EL (cell line): ENCODE measurements around the gene BPIFA1.

Source experiments
- DNase-seq: peaks from one replicate; pipeline ENCODE4 v3.0.0-alpha.2; 2016

Gene BPIFA1

DNA sequence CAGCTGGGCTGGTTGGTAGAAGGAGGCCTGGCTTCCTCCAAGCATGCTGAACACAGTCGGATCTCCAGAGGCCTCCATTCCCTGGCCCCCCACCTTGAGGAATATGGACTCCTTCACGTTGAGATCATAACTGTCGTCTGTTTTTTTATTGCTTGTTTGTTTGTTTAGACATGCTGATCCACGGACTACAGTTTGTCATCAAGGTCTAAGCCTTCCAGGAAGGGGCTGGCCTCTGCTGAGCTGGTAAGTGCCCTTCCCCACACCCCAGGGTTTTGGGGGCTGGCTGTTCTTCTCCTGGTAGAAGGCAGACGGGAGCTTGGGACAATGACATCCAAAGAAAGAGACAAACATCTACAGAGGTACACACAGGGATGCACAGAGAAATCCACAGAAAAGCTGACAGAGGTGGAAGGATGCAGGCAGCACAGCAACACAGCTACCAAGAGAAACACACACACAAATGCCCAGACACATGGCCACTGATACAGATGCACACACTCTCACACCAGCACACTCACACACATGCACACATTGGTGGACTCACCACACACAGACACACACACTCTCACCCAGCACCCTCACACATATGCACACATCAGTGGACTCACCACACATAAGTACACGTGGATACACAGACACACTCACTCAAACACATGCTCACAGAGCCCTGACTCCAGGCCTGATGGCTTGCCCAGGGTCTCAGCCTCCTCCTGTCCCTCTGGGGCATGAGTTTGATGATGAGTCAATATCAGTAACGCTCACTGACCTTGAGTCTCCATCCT, 6.7 kb downstream of the BPIFA1 start:
- DNase-seq: no peak

DNA sequence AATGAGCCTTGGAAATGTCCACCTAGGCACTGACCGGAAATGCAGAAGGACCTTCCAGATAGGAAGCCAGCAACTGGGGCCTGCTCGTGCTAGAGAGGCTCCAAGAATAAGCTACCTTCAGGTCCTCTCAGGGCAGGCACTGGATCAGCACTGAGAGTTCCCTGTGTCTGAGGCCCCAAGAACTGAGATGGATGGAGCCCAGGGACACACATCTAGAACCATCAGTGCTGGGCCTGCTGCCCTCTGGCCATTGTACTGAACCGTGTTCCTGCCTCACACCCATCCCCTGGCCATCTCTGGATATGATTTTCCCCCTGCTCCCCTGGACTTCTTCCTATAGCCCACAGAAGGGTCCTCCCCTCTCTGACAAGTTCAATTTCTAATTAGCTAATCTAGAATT, 10.3 kb downstream of the BPIFA1 start:
- DNase-seq: no peak

DNA sequence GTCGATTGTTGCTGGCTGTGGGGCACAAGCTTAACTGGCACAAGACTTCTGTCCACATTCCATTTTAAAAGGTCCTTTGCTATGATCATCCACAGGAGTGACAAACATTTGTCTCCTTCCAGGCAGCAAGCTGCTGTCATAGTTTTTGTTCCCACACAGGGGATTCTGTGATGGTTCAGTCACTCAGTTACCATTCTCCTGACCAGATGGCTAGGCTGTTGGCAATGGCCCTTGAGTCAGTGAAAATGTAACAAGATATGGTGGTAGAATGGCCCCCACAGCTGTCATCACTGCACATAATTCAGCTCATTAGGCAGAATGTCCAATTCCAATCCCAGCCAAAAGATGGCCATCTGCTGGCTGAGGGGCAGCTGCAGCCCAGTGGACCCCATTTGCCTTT, 13.7 kb downstream of the BPIFA1 start:
- no peak for DNase-seq

DNA sequence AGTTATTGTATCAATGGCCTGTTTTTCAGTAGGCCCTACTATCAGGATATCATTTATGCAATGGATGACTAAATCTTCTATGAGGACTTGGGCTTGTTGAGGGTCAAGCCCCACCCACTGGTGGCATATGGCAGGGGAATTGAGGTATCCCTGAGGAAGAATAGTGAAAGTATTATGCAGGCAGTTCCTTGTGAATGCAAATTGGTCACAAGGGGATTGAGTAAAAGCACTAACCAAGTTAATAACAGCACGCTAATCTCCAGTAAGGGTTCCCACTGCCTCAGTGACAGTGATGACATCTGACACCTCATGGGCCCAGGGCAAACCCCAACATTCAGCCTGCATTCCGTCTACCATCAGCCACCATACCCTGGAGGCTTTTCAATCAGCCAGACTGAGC, 14.9 kb downstream of the BPIFA1 start:
- no peak for DNase-seq

DNA sequence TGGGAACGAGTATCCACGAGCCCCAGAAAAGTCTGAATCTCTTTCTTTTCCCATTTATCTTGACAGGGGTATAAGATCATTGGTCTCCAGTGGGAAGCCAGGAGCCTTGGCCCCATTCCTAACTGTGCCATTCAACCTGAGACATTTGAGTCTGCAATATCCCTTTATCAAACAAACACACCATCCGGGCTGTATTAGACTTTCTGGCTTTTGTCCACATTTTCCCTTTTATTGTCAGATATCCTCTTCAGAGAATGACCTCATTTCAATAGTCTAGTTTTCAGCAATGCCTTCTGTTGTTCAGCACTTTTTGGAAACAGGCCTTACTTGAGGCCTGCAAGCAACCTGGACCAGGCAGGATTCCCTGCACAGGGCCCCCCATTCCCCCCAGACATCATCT, 15.7 kb downstream of the BPIFA1 start:
- DNase-seq: no peak

DNA sequence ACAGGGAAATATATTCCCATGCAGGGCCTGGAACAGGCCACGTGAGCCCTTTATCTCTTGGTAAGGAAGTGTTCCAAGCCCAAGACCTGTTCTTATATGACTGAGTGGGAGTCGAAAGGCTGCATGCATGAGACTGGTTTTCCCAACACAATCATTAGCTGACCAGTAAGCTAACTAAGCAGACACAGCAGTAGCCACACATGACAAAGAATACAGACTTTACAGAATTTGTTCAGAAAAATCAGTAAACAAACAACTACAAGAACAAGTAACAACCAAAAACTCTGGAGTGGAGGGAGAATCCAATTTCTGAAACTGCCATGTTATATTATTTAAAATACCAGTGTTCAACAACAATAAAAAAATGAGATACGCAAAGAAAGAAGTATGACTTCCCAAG, 16.7 kb downstream of the BPIFA1 start:
- no peak for DNase-seq

DNA sequence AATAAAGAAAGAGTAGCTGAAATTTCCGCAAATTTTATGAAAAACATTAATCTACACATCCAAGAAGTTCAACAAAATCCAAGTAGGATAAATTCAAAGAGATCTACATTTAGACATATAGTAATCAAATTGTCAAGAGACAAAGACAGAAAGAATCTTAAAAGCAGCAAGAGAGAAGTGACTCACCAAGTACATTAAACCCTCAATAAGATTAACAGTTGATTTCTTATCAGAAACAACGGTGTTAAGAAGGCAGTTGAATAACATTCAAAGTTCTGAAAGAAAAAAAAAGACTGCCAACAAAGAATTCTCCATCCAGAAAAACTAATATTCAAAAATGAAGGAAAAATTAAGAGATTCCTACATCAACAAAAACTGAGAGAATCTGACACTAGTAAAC, 19.2 kb downstream of the BPIFA1 start:
- no peak for DNase-seq

DNA sequence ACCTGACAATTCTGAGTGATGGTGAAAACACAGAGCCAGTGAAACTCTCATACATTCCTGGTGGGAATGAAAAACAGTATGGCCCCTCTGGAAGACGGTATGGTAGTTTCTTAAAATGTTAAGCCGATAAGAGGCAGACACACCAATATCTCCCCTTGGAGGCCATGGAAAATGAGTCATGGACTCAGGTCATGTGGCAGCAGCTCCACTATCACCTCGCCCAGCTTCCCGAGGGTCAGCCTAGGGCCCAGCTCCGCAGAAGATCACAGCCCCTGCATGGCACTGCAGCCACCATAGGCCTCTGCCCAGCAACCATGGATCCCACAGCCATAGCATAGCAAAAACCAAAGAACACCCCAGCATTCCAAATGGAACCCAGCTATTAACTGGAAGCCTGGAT, 21.4 kb downstream of the BPIFA1 start:
- no peak for DNase-seq

DNA sequence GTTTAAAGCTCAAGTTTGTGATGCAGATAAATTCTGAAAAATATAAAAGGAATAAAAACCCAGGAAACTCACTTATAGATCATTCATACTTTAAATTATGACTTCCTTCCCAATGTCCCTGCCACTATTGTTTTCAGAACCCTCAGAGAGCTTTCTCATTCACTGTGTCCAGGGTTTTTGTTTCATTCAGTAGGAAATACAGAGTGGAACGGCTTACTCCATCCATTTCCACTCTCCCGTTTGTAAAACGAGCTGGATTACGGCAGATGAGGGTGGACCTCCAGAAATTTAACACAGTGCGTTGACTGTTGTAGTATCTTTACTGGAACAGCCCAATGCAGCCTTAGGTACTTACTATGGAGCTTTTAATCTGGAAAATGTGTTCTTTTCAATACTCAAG, 23.6 kb downstream of the BPIFA1 start:
- DNase-seq: no peak

DNA sequence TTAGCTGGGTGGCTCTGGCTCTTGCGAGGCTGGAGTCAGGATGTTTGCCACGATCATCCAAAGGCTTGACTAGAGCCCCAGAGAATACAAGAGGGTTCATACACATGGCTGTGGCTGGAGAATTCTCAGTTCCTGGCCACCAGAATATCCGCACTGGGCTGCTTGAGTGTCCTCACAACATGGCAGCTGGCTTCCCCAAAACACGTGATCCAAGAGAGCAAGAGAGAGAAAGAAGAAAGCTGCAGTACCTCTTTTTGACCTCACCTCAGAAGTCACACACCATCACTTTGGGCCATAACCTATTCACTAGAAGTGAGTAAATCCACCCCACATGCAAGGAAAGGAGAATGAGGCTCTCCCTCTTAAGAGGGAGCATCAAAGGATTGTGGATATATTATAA, 25.7 kb downstream of the BPIFA1 start:
- no peak for DNase-seq

DNA sequence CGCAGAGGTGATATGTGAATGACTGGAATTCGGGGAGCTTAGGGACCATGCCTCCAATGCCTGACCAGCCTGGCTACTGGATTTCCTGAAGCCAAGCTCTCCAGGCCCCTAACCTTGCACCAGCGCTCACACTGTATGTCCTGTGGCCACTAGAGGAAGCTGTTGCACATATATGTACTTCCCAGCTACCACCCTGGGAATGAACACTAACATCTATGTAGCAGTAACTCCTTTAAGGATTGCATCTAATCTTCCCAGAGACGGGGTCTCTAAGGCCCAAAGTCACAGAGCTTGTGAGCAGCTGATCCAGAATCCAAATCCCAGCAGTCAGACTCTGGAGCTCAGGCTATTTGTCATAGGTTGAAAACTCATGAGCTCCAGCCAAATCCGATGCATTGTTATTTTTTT, 26.9 kb downstream of the BPIFA1 start:
- DNase-seq: peak; percentile 51

DNA sequence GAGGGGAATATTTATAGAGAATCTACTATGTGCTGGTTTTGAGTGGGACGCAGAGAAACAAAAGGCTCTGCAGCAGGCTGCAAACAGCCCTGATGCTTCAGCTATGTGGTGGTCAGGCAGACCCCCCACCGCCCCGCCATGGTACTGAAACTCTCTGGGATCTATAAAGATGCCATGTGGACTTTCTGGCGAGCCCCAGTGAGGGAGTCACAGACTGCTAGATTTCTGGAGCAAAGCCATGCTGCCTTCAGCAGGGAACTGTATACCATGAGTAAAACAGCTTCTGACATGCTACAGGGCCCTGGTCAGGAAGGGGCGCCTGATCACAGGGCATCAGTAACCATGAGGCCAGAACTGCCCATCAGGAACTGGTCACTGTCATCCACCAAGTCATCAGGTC, 28.0 kb downstream of the BPIFA1 start:
- no peak for DNase-seq

DNA sequence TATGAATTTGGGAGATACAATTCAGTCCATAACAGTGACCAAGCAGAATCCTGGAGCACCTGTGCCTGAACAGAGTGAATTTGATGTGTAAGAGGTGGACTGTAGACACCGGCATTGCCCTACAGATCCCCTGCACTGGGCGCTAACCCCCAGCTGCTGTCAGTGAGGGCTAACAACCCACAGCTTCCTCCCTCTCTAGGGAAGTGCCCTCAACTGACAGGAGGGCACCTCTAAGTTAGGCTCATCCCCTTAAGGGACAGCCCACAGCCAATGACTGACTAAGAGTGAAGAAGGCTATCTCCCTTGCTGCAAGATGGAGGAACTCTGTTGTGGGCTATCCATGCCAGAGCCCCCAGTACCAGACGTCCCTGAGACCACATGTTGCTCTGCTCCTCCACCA, 31.9 kb downstream of the BPIFA1 start:
- no peak for DNase-seq

DNA sequence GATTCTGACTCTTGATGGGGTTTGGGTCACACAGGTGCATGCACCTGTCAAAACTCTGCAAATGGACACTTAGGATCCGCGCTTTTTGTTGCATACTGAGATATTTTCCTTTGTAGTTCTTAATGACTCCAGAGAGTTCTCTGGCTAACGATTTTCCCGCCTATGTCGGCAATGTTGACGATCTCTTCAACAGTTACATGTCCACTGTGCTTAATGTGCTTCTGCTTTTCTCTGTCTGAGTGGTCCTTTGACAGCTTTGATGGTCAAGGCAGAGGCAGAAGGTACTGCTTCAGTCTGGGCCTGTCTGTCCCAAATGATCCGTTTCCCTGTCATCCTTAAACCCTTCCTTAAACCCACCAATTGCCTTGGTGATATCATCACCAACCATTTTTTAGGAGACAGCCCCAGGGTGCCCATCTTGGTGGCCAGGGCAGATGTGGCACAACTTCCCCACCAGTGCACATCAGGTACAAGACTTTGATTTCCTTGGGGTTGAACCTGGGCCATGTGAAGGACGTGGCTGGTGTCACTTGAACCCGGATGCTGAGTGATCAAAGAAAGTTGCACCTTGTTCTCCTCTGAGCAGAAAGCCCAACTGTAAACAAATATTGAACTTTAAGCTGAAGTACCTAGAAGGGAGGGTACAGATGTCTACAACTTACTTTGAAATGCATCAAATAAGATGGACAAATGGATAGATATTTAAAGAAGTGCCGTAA, 36.5 kb downstream of the BPIFA1 start:
- no peak for DNase-seq

DNA sequence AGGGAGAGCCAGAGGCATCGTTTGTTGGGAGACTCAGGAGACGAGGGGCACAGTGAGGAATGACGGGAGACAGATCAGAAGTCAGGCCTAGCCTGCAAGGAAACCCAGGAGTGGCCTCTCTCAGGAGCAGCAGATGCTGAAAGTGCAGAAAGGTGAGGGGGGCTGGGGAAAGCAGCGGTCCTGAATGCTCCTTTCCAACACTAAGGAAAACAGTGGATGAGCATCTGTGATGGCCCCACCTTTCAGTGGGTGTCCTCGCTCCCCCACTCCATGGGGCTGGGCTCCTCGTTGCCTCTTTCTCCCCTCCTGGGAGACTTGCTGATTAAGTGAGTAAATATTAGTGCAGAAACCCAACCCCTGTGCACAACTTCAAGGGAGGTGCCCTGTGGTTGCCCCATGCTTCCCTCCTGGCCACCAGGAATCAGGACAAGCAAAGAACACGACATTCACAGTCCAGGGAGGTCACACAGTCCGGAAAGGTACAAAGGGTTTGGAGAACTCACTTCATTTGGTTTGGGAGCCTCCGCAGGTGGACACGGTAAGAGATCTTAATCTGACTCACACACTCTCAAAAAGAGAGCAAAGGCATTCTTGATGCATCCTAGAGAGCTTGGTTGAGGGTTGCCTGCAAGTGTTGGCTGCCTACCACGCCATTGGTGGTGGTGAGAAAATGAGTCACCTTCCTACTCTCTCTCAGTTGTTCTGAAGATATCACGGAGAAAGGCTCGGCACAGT, 37.5 kb downstream of the BPIFA1 start:
- no peak for DNase-seq

DNA sequence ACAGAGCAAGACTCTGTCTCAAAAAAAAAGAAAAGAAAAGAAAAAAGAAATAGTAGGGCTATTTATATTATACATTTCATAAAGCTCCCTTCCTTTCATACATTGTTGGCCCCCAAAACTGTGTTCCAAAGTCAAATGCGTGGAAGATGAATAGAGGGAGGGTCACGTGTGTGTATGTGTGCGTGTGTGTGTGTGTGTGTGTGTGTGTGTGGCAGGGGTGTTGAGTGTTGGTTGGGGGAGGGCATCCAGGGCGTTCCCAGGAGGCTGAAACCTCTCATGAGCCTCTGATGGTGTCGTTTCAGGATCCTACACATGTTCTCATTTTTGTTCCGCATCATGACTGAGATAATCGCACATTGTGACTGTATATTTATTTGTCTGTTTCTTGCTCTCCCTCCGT, 39.4 kb downstream of the BPIFA1 start:
- no peak for DNase-seq

DNA sequence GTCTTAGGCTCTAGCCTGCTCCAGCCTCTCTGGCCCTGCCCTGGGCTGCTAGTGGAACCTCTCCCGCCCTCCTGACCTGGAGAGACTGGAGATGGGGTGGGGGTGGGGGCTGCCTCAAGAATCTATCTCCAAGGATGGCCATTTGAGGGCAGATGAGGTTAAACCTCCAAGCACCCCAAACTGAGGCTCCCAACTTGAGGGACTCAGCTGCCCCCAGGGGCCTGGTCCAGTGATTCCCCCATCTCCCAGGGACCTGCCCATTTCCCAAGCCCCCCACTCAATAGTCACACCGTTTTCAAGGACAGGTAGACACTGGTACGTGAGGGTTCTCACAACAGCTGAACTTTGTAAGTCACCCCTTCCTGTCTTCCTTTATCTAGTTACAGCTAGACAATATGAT, 40.1 kb downstream of the BPIFA1 start:
- no peak for DNase-seq

DNA sequence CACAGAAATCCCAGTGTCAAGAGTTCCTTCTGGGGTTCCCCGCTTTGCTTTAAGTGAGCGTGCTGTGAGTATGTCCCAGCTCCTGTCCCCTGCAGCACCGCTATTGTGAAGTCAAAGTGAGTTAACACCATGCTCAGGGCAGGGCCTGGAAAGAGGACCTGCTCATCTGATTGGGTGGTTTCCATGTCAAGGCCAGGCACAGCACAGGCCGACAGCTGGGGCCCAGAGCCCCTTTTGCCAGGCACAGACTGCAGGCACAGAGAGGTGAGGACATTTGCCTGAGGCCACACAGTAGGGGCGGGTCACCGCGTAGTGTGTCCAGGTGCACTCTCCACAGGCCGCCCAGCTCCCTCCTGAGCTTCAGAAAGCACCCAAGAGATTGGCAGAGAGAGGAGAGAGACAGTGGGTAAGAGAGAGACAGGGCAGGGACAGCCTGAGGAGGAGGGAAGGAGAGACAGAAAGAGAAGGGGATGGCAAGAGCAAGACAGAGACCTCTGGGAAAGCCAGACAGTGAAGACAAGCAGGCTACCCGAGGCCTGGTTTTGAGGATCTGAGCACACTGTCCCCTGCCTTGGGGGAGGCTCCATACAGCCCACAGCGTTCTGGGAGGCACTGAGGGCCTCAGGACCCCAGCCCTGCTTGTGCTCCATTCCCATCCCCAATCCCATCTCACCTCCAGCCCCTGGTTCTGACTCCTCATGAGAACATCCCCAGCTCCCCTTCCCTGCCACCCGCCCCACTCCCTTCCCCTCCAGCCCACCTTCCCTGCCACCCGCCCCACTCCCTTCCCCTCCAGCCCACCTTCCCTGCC, 40.7 kb downstream of the BPIFA1 start:
- no peak for DNase-seq

DNA sequence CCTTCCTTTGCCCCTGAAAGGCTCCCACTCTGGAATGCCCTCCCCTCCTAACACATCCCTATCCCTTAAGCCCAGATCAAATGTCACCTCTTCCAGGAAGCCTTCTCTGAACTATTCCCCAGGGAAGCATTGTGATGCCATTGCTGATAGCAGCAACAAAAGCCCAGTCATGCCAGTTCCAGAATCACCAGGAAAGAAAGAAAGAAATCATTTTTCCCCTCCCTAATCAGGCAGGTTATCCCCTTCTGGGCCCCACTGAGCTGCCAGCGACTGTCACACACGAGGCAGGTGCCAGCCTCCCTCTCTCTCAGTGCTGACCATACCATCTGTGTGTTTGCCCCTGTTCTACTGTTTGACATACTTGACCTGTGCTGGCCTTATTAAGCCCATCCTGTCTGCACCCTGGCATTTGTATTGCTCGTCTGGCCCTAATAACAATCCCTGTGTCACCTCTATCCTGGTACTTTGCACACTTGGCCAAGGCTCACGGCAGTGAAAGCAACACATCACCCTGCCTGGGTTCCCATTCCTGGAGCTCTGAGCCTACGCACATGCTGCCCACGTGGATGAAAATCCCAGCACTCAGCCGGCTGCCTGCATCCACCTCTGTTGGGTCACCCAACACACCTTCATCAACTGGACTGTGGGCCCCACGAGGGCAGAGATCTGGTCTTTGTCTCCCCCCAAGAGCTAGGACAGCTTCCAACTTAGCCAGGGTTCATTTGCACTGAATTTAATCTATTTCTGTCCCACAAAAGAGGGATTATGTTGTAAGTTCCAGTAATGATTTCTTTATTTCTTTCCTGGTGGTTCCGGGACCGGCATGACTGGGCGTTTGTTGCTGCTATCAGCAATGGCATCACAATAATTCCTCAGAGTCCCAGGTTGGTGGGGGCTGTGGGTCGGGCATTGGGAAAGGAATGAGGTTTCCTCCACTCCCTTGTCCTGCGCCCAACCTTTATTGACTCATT, 42.0 kb downstream of the BPIFA1 start:
- no peak for DNase-seq

DNA sequence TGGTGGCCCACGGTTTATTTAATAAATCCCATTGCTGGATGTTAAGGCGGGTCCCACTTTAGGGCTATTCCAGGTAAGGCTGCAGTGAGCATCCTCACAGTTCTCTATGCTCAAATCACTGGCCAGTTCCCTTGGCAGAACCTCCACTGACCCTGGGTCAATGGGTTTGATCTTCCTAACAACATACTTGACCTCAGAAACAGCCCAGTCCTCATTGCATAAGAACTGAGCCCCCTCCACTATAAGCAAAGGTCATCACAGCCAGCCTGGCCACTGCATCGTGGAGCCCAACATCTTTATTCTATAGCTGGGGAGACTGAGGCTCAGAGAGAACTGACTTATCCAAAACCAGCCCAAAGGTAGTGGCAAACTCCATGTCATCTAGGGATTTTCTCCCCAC, 42.9 kb downstream of the BPIFA1 start:
- DNase-seq: no peak

DNA sequence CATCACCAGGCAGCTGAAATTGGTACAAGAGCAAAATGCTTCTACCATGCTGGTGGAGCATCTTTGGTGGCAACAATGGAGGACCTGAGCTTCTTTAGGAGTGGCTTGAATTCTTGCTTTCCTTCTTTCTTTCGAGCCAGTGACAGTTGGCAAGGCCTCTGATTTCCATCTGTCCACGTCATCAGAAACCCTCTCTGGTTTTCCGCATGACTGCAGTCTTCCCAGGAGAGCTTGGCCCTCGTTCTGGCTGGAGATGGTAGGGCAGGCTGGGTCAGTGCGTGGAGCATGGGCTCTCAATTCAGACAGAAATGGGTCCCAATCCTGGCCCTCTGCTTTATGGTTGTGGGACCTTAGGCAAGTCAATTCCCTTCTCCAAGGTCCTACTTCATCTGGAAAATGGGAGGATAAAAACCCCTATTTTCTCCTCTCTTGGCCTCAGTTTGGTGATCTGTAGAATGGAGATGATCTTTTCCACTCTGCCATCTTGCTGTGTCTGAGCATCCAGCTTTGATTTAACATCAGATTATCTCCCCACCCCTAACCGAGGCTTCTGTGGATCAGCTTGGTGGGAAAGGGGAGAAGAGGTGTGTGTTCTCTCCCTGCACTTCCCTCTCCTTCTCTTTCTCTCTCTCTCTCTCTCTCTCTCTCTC, 43.6 kb downstream of the BPIFA1 start:
- no peak for DNase-seq
